Neuronal stem cell (in vitro differentiated cells): ENCODE results near the gene ALDH3B1.

Experiments used
- DNase-seq: peaks from one replicate; pipeline ENCODE4 v3.0.0-alpha.2; 2013; ENCODE audit warnings: low spot score
- H2AFZ ChIP-seq: one replicate; pipeline ENCODE4 v1.6.1; 2013; ENCODE audit warnings: mild to moderate bottlenecking, low read length, inconsistent platforms
- H2AK5ac ChIP-seq: 2 replicates; pipeline ENCODE4 v1.6.1; 2013; ENCODE audit warnings: low read depth, mild to moderate bottlenecking, inconsistent platforms, low read length, moderate library complexity, mixed read lengths
- H2BK120ac ChIP-seq: 2 replicates; pipeline ENCODE4 v1.6.1; 2013; ENCODE audit warnings: low read depth, mild to moderate bottlenecking, inconsistent platforms, low read length, moderate library complexity, mixed read lengths
- H2BK12ac ChIP-seq: one replicate; pipeline ENCODE4 v1.6.1; 2013; ENCODE audit warnings: low read length, inconsistent platforms
- H2BK15ac ChIP-seq: 2 replicates; pipeline ENCODE4 v1.6.1; 2013; ENCODE audit warnings: mild to moderate bottlenecking, low read length, inconsistent platforms, mixed read lengths
- H2BK5ac ChIP-seq: one replicate; pipeline ENCODE4 v1.6.1; 2013; ENCODE audit warnings: inconsistent platforms, mild to moderate bottlenecking, low read length, moderate library complexity
- H3K14ac ChIP-seq: one replicate; pipeline ENCODE4 v1.6.1; 2013; ENCODE audit warnings: low read length, inconsistent platforms
- H3K18ac ChIP-seq: 2 replicates; pipeline ENCODE4 v1.6.1; 2013; ENCODE audit warnings: low read length, inconsistent platforms
- H3K23ac ChIP-seq: 2 replicates; pipeline ENCODE4 v1.6.1; 2013; ENCODE audit warnings: low read depth, mild to moderate bottlenecking, mixed read lengths, low read length, inconsistent platforms; ENCODE audit not compliant: poor library complexity
- H3K27ac ChIP-seq: replicated peaks from 3 replicates; pipeline ENCODE4 v1.5.1; 2013; ENCODE audit warnings: low read length, inconsistent platforms
- H3K27me3 ChIP-seq, 3 experiments: 2 replicates each; pipeline ENCODE4 v1.6.1; 2013; ENCODE audit warnings: low read length in 3 of 3, mild to moderate bottlenecking in 2 of 3, inconsistent platforms in 1 of 3, low read depth in 1 of 3, mixed read lengths in 1 of 3, moderate library complexity in 1 of 3; ENCODE audit not compliant: control insufficient read depth in 3 of 3, insufficient read depth in 3 of 3
- H3K36me3 ChIP-seq, 2 donors: replicated peaks in 1 of 2; 2 replicates each; pipeline ENCODE4 v1.6.1; 2013; ENCODE audit warnings: low read length in 2 of 2; ENCODE audit not compliant: control insufficient read depth in 2 of 2, insufficient read depth in 2 of 2
- H3K4ac ChIP-seq: 2 replicates; pipeline ENCODE4 v1.6.1; 2013; ENCODE audit warnings: inconsistent platforms, mild to moderate bottlenecking, low read length, moderate library complexity
- H3K4me1 ChIP-seq, 2 donors: 1 replicate in 1 of 2; 2 replicates in 1 of 2; pipeline ENCODE4 v1.6.1; 2013; ENCODE audit warnings: low read length in 2 of 2, low read depth in 1 of 2; ENCODE audit not compliant: control insufficient read depth in 2 of 2, insufficient read depth in 1 of 2
- H3K4me2 ChIP-seq: one replicate; pipeline ENCODE4 v1.6.1; 2013; ENCODE audit warnings: mild to moderate bottlenecking, low read length, inconsistent platforms; ENCODE audit not compliant: insufficient read depth, poor library complexity, severe bottlenecking
- H3K4me3 ChIP-seq, 2 donors: 2 replicates each; pipeline ENCODE4 v1.5.1; 2013; ENCODE audit warnings: low read length in 2 of 2, mild to moderate bottlenecking in 2 of 2, inconsistent platforms in 1 of 2, moderate library complexity in 1 of 2
- H3K79me1 ChIP-seq: one replicate; pipeline ENCODE4 v1.6.1; 2013; ENCODE audit warnings: low read depth, mild to moderate bottlenecking, inconsistent platforms, low read length, moderate library complexity
- H3K9ac ChIP-seq: one replicate; pipeline ENCODE4 v1.6.1; 2013; ENCODE audit warnings: mild to moderate bottlenecking, low read depth, low read length, inconsistent platforms; ENCODE audit not compliant: poor library complexity
- H3K9me3 ChIP-seq, 2 donors: replicated peaks in 1 of 2; 2 replicates each; pipeline versions ENCODE3 to v1.6.1; 2013; ENCODE audit warnings: low read length in 2 of 2, mild to moderate bottlenecking in 2 of 2, inconsistent platforms in 1 of 2, low read depth in 1 of 2, mixed read lengths in 1 of 2, moderate library complexity in 1 of 2; ENCODE audit not compliant: control insufficient read depth in 2 of 2, insufficient read depth in 1 of 2
- H4K8ac ChIP-seq: one replicate; pipeline ENCODE4 v1.6.1; 2013; ENCODE audit warnings: low read depth, mild to moderate bottlenecking, inconsistent platforms, low read length, moderate library complexity
- H4K91ac ChIP-seq: one replicate; pipeline ENCODE4 v1.6.1; 2013; ENCODE audit warnings: low read length, low read depth, mild to moderate bottlenecking, inconsistent platforms; ENCODE audit not compliant: poor library complexity
- WGBS, 2 donors: extraction: QIAGEN DNeasy Blood & Tissue Kit; methylation state at CpG; one replicate each; pipeline ENCODE4 v1.1.7; 2013; ENCODE audit warnings: missing lambda C conversion rate in 2 of 2, mixed read lengths in 1 of 2; ENCODE audit not compliant: insufficient read length in 2 of 2, insufficient replicate concordance in 1 of 2; ENCODE audit errors: extremely low coverage in 2 of 2; 5-methylcytosine and 5-hydroxymethylcytosine counted together

Gene ALDH3B1

DNA sequence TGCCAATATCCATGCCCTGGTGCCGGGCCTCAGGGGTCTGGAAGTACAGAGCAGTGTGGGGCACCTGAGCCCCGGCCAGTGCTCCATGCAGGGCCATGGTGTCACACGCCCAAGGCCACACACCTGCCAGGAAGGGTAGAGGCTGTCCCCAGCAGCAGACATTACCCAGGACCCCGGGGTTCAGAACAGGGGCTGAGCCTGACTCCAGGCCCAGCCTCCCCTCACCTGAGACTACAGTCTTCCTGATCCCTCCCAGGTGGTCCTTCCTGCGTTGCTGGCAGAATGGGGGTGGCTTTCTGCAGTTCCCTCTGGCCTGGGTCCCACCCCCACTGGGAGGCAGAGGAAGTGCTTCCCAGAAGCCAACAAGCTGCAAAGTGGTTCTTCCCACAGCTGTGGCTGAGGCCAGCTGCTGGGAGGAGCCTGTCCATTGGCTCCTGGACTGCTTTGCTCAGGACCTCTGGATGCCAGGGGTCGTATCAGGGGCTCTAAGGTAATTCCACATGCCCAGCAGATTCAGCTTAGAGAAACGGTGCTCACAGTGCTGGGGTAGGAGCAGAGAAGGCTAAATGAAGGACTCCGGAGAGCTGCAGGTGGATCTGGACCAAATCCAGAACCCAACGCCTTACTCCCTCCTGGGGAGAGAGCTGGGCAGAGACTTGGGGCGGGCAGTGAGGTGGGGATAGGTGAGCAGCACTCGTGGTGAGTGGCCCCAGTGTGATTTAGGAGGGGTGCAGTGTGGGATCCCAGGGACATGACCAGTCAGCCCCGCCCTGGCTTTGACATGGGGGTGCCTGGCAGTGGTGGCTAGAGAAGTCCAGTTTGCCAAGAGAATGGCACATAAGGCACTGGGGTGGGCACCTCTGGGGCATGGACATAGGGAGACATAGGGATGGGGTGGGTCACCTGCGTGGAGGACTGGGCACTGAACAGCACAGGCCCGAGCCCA lies 41.3 kb downstream of the ALDH3B1 start:
- no peak overlapping the region for H2AFZ ChIP-seq
- H2BK120ac ChIP-seq: no peak overlapping the region
- H3K23ac ChIP-seq: no peak overlapping the region
- H3K14ac ChIP-seq: no peak overlapping the region
- no CpG with 5 or more reads among the region's 14 CpGs for WGBS, 2 donors
- H3K4me3 ChIP-seq: no peak overlapping the region
- no peak overlapping the region for H4K8ac ChIP-seq
- H3K9me3 ChIP-seq: peaks cover 0 to 2% of the 10 kb centered on the region in 2 donors
- no peak overlapping the region for H2BK15ac ChIP-seq
- no peaks in the 10 kb centered on the region for H3K27me3 ChIP-seq
- no peak overlapping the region for H2BK5ac ChIP-seq
- no peak overlapping the region for H3K4me2 ChIP-seq
- peaks cover 0 to 3% of the 10 kb centered on the region in 2 donors for H3K4me1 ChIP-seq
- H3K36me3 ChIP-seq: no peaks in the 10 kb centered on the region
- H2AK5ac ChIP-seq: no peak overlapping the region
- H3K79me1 ChIP-seq: peaks cover 2% of the 10 kb centered on the region
- no peak overlapping the region for H2BK12ac ChIP-seq
- DNase-seq: no peak
- H4K91ac ChIP-seq: no peak overlapping the region
- peak overlapping the region; percentile 5 for H3K18ac ChIP-seq
- H3K27ac ChIP-seq: no peak overlapping the region
- H3K4ac ChIP-seq: no peak overlapping the region
- no peak overlapping the region for H3K9ac ChIP-seq

DNA sequence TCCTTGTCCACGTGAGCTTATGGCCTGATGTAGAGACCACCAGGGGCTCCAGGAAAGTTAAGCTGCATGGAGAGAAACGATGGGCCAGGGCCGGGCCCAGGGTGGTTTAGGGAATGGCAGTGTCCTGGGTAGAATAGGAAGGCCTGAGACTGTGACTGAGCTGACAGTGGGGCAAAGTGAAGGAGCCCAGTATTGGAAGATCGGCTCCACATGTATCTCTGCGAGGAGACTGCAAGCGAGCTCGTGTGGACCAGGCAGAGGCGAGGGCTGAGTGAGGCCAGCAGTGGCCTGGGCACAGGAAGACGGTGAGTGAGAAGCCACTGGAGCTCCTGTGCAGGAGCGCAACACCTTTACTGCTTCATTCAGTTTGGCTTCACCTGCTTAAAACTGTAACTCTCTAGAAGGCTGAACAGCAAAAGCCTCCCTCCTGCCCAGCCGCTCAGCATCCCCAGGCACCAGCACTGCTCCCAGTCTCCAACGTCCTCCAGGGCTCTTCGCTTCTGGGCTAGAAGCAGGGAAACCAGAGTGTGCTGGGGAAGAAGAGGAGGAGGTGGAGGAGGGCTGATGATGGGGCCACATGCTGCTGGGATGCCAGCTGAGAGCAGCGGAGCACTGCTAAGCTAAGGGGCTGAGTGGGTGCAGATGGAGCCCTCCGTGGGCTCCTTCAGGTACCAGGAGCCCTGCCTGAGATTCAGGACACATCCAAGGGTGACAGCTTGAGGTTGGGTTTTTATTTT lies 42.2 kb downstream of the ALDH3B1 start:
- Histone ChIP-seq H3K9ac (no peak overlapping the region), H2BK12ac (no peak overlapping the region), H2AFZ (no peak overlapping the region), H3K9me3 (peaks cover 0 to 2% of the 10 kb centered on the region in 2 donors), H3K36me3 (no peaks in the 10 kb centered on the region), H3K14ac (no peak overlapping the region), H2AK5ac (no peak overlapping the region), H3K18ac (no peak overlapping the region), H3K27me3 (no peaks in the 10 kb centered on the region), H3K27ac (no peak overlapping the region), H4K8ac (no peak overlapping the region), H2BK5ac (peak overlapping the region; percentile 56), H2BK120ac (no peak overlapping the region), H3K4me1 (peaks cover 0 to 3% of the 10 kb centered on the region in 2 donors), H3K4me2 (no peak overlapping the region), H4K91ac (no peak overlapping the region), H3K4me3 (no peak overlapping the region), H3K4ac (no peak overlapping the region), H3K79me1 (peaks cover 2% of the 10 kb centered on the region), H2BK15ac (no peak overlapping the region), H3K23ac (peak overlapping the region; percentile 35)
- no CpG with 5 or more reads among the region's 15 CpGs for WGBS, 2 donors
- no peak for DNase-seq

DNA sequence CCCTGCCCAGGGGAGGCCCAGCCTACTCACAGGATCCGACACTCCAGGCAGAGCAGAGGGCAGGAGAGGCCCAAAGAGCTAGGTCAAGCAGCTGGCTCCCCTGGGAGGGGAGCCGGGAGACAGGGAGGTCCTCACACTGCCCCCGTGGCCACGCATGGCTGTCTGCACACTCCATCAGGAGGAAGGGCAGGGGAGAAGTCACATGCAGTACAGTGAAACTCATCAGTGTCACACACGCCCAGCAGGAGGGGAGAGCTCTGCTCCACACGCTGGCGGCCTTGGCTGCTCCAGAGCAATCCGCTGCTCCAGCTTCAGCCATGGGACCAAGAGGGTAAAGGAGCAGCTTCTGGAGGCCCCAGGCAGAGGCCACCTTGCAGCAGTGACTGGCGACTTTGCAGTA lies 43.0 kb downstream of the ALDH3B1 start:
- no peak overlapping the region for H4K8ac ChIP-seq
- H2AK5ac ChIP-seq: no peak overlapping the region
- H3K4me1 ChIP-seq: peaks cover 0 to 3% of the 10 kb centered on the region in 2 donors
- peaks cover 2% of the 10 kb centered on the region for H3K79me1 ChIP-seq
- peaks cover 0 to 2% of the 10 kb centered on the region in 2 donors for H3K9me3 ChIP-seq
- H3K36me3 ChIP-seq: peaks cover 0 to 7% of the 10 kb centered on the region in 2 donors
- no peak overlapping the region for H3K4me3 ChIP-seq
- H4K91ac ChIP-seq: no peak overlapping the region
- no peak overlapping the region for H3K27ac ChIP-seq
- no peak overlapping the region for H2BK15ac ChIP-seq
- H3K14ac ChIP-seq: no peak overlapping the region
- no peak overlapping the region for H3K4ac ChIP-seq
- DNase-seq: no peak
- H2BK120ac ChIP-seq: no peak overlapping the region
- H3K23ac ChIP-seq: peak overlapping the region; percentile 69
- WGBS, 2 donors: no CpG with 5 or more reads among the region's 9 CpGs
- peak overlapping the region; percentile 11 for H3K18ac ChIP-seq
- no peaks in the 10 kb centered on the region for H3K27me3 ChIP-seq
- H2BK12ac ChIP-seq: no peak overlapping the region
- no peak overlapping the region for H2BK5ac ChIP-seq
- H3K4me2 ChIP-seq: no peak overlapping the region
- H3K9ac ChIP-seq: no peak overlapping the region
- no peak overlapping the region for H2AFZ ChIP-seq
